Smooth muscle cell of the umbilical artery (primary cell): ENCODE measurements around the gene VWA5B2. TPM values are rescaled to one million over a fixed set of nuclear protein-coding genes. Genes with fewer than 3 reads are reported as not detected.

Experiments
- total RNA-seq: library from RNA; depleted of rRNA; stranded (reverse); fragments of >200 nt; gene quantifications from 2 replicates; pipeline ENCODE4 v1.2.3, GENCODE V29; 2014

Gene VWA5B2
- not detected in 2 replicates for total RNA-seq

DNA sequence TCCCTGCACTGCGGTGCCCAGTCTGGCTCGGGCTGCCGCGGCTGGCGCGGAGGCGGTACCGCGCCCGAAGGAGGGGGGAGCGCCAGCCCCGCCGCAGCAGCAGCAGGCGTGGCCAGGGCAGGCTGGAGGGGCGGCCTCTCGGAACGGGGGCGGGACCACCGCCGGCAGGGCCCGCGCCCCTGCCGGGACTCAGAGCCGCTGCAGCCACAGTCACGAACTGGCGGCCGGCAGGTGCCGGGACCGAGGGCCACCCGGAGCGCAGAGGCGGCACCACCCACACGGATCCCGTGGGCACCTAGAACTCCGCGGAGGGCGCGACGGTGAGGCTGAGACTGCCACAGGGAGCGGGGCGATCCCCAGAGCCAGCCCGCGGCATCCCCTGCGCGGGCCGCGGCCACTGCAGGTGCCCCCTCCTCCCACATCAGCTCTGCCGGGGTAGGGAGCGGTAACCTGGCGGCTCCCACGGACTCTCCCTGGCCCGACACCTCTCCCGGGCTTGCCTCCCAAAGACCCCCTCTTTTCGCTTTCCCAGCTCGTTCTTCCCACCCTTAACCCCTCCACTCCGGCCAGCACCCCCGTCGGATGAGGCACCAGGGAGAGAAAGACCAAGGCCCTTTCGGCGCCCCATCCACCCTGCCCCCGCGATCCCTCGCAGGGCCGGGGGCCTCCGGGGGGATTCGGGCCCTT is at the start of gene VWA5B2:
TSS of gene VWA5B2 (plus strand) at position 192 of the 687 bp plus-strand sequence. CDS start 944 bp downstream, outside the sequence.

DNA sequence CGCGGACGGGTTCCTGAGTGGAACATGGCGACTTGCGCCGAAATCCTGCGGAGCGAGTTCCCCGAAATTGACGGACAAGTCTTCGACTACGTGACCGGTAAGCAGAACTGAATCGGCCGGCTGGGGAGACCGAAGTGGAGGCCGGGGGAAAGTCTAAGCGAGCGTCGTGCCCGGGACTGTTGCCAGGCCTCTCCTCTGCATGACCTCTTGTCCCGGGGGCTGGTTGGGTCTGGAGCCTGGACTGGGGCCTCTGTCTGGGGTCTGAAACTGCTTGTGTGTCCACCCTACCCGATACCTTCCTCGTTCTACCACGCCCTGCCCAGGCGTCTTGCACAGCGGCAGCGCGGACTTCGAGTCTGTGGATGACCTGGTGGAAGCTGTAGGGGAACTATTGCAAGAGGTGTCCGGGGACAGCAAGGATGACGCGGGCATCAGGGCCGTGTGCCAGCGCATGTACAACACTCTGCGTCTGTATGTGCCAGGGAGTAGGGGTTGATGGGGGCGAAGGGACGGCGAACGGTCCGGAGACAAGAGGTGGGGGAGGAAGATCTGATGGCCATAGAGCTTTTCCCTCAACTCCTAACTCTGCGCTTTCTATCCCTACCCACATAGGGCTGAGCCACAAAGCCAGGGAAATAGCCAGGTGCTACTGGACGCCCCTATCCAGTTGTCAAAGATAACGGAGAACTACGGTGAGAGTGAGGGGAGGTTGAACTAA is 43.0 kb upstream of the VWA5B2 start, which contains the start of gene ABCF3:
TSS of gene ABCF3 (plus strand) at position 16 of the 718 bp plus-strand sequence. CDS start at position 25, 9 bp downstream.

DNA sequence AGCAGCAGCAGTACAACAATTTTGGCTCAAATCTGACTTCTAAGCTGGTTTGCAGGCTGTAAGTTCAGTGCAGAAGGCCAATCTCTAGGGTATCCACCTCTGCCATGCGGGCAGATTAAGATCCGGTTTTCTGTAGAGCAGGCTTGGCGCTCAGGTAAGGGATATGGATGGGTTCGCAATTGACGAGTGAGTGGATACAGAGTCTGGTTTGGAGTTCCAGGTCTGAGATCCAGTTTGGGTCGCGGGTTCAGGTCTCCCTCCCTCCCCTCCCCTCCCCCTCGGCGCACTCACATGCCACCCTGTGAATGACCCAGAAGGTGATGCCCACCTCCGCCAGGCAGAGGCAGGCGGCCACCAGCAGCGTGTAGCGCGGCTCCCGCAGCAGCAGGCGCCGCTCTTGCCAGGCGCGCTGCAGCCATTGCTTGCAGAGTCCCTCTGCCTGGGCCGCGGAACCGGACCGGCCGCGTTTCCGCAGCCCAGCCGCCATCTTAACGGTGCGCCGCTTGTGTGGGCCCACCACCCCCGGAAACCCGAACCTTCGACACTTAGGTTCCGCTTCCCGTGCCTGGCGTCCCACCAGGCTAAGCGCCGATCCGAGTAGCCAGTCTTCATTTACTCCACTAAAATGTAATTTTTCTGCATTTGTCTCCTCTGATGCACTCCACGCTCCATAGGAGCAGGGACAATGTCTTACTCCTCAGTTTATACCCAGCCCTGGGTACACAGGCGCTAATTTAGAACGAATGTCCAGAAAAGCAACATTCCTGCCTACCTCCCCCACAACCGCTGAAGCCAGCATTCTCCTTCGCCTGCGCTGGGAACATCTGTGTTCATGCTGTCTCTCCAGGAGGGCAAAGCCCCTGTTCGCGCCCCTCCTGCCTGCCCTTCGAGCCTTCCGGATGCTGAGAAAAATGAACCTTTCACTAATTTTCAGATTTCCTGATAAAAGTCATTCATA is 19.3 kb downstream of the VWA5B2 start, which contains the start of gene ALG3:
TSS of gene ALG3 (minus strand) at position 509 of the 958 bp plus-strand sequence. CDS start at position 487, 22 bp downstream.

DNA sequence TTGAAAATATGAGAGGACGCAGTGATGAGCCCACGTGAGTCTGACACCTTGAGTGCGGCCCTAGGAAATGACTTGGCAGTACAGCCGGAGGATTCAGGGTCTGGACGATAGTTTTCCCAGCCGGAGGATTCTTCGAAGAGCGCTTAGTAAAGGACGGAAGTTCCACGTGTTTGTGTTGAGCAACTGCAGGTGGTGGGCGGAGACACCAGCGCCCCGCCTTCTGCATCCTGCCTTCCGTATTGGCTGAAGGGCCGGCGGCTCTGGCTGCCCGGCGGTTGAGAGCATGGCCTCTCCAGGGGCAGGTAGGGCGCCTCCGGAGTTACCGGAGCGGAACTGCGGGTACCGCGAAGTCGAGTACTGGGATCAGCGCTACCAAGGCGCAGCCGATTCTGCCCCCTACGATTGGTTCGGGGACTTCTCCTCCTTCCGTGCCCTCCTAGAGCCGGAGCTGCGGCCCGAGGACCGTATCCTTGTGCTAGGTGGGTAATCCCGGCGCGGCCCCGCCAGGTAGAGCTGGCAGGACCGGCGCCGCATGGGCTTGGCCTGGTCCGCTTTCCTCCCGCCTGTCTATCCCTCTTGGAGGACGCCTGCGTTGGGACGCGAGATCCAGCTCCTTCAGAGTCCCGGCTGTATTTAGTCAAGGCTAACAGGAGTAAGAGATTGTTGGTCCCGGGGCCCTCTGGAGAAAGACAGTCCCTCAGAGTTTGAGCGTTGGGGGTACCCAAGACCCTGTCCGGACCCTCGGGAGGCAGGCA is 20.2 kb downstream of the VWA5B2 start, which contains the start of gene EEF1AKMT4:
TSS of gene EEF1AKMT4 (plus strand) at position 261 of the 755 bp plus-strand sequence. CDS start at position 284, 23 bp downstream.

DNA sequence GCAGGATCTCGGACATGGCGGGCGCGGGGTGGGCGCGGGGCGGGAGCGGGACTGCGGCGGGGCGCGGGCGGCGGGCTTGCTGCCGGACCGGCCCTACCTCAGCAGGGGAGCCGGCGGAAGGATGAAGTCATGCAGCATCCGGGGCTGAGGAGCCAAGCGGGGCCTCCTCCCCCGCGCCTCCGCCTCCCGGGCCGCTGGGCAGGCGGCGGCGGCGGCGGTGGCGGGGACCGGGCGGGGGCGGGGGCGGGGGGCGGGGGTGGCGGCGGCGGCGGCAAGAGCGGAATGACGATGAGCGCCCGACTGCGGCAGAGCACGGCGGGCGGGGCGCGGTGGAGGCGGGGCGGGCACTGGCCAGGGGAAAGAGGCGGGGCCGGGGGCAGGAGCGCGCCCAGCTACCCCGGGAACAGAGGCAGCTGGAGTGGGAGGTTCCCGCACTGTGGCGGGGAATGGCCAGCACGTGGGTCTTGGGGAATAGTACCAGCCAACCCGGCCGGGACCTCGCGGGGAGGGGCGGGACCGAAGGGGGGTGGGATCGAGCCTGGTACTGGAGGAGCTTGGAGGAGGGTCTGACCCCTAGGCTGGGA is 32.0 kb downstream of the VWA5B2 start, which contains the start of gene CAMK2N2:
TSS of gene CAMK2N2 (minus strand) at position 284 of the 584 bp plus-strand sequence. CDS start at position 16, 268 bp downstream.

DNA sequence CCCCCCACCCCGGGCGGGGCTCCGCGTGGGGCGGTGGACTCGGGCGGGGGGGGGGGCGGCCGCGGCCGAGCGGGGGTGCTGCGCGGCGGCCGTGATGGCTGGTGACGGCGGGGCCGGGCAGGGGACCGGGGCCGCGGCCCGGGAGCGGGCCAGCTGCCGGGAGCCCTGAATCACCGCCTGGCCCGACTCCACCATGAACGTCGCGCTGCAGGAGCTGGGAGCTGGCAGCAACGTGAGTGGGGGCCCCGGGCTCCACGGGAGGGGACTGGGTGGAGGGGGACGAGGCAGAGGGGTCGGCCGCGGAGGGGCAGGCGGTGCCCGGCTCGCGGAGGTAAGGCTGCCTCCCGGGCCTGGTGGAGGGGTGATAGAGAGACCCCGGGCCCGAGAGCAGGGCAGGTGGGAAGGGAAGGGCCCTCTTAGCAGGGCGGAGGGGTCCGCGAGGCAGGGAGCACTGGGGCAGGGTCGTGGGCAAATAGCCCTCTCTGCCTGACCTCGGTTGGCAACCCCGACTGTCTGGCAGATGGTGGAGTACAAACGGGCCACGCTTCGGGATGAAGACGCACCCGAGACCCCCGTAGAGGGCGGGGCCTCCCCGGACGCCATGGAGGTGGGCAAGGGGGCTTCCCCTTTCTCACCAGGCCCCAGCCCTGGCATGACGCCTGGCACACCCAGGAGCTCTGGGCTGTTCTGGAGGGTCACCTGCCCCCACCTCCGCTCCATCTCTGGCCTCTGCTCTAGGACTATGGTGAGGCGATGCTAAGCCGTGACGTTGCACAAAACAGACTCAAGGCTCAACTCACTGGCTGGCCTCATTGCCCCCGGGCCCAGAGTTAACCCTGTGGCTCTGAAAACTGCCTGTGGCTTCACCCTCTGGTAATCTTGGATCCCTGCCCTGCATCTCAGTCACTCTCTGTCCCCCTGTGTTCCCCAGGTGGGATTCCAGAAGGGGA is 46.9 kb downstream of the VWA5B2 start, which contains the start of gene ECE2:
TSS of gene ECE2 (plus strand) at position 62 of the 950 bp plus-strand sequence. CDS start at position 194, 132 bp downstream.

Other genes with a start within 250 kb of the VWA5B2 start
- gene ABCC5, start 211.7 kb upstream of the VWA5B2 start, total RNA-seq: 33.3 and 33.7 TPM in 2 replicates
- not detected in 2 replicates for gene HTR3D, start 197.8 kb upstream of the VWA5B2 start, total RNA-seq
- not detected in 2 replicates for gene HTR3C, start 176.5 kb upstream of the VWA5B2 start, total RNA-seq
- gene HTR3E, start 132.5 kb upstream of the VWA5B2 start, total RNA-seq: not detected in 2 replicates
- gene EIF2B5, start 94.2 kb upstream of the VWA5B2 start, total RNA-seq: 25.2 and 29.4 TPM in 2 replicates
- 41.6 and 63.3 TPM in 2 replicates for gene DVL3, start 74.2 kb upstream of the VWA5B2 start, total RNA-seq
- gene AP2M1, start 54.7 kb upstream of the VWA5B2 start, total RNA-seq: 561 and 564 TPM in 2 replicates
- 42.1 and 49.6 TPM in 2 replicates for gene ABCF3, start 43.4 kb upstream of the VWA5B2 start, total RNA-seq
- gene ALG3, start 19.4 kb downstream of the VWA5B2 start, total RNA-seq: 41.1 and 49.0 TPM in 2 replicates
- 2.4 and 4.2 TPM in 2 replicates for gene EEF1AKMT4, start 20.1 kb downstream of the VWA5B2 start, total RNA-seq
- 0.37 TPM in 1 of 2 replicates, not detected in the other for gene CAMK2N2, start 32.0 kb downstream of the VWA5B2 start, total RNA-seq
- gene ECE2, start 46.4 kb downstream of the VWA5B2 start, total RNA-seq: not detected in 2 replicates
- gene PSMD2, start 69.7 kb downstream of the VWA5B2 start, total RNA-seq: 557 and 1,040 TPM in 2 replicates
- gene EIF4G1, start 85.0 kb downstream of the VWA5B2 start, total RNA-seq: 258 and 495 TPM in 2 replicates
- 21.4 and 38.7 TPM in 2 replicates for gene FAM131A, start 108.0 kb downstream of the VWA5B2 start, total RNA-seq
- 2.4 and 2.8 TPM in 2 replicates for gene CLCN2, start 132.0 kb downstream of the VWA5B2 start, total RNA-seq
- 86.7 and 121 TPM in 2 replicates for gene POLR2H, start 132.1 kb downstream of the VWA5B2 start, total RNA-seq
- not detected in 2 replicates for gene THPO, start 148.6 kb downstream of the VWA5B2 start, total RNA-seq
- gene CHRD, start 150.5 kb downstream of the VWA5B2 start, total RNA-seq: 0.55 and 0.59 TPM in 2 replicates